ENCODE measurements around the gene CAMK2D.

GRCh38 chr4:113513382-113513781, 248.2 kb downstream of the CAMK2D start:
- TF ChIP-seq CTCF (IDR thresholded peaks at IDR 0.05; ENCODE audit: borderline replicate concordance, extremely low read depth, low read length, poor library complexity, severe bottlenecking) (no peak), EZH2 (IDR thresholded peaks at IDR 0.05; ENCODE audit: borderline replicate concordance, low read depth, low read length, severe bottlenecking) (no peak)

Data from DND-41 (cell line).